Tibial nerve (tissue), 4 donors: ENCODE results near the gene ZNF467. TPM values are rescaled to one million over a fixed set of nuclear protein-coding genes. Genes with fewer than 3 reads are reported as not detected.

Experiments
- DNase-seq, 2 donors: peaks; one replicate each; pipeline ENCODE4 v3.0.0-alpha.2; 2019; ENCODE audit warnings: low spot score in 2 of 2
- H3K27ac ChIP-seq, 4 donors: fragments of 200-600 bp; sonication (generic) in 3 of 4; one replicate each; pipeline ENCODE4 v1.5.1; 2017 to 2019; ENCODE audit warnings: mild to moderate bottlenecking in 1 of 4
- H3K27me3 ChIP-seq, 2 donors: fragments of 200-600 bp; sonication (generic) in 1 of 2; one replicate each; pipeline versions ENCODE4 v1.5.1 to v1.6.0; 2017 to 2019
- H3K36me3 ChIP-seq, 3 donors: fragments of 200-600 bp; sonication (generic); one replicate each; pipeline ENCODE4 v1.5.1; 2018 to 2019
- H3K4me1 ChIP-seq, 4 donors: fragments of 200-600 bp; sonication (generic) in 3 of 4; one replicate each; pipeline ENCODE4 v1.5.1; 2017 to 2019
- H3K4me3 ChIP-seq, 4 donors: fragments of 200-600 bp; sonication (generic) in 3 of 4; one replicate each; pipeline ENCODE4 v1.5.1; 2017 to 2019; ENCODE audit warnings: mild to moderate bottlenecking in 1 of 4, moderate library complexity in 1 of 4
- H3K9me3 ChIP-seq, 4 donors: fragments of 200-600 bp; sonication (generic) in 3 of 4; one replicate each; pipeline ENCODE4 v1.5.1; 2017 to 2019
- EP300 ChIP-seq, 2 donors: sonication (generic); formaldehyde crosslinking; IDR thresholded peaks; one replicate each; pipeline ENCODE4 v1.6.1; 2017; ENCODE audit warnings: antibody characterized with exemption in 2 of 2, mild to moderate bottlenecking in 1 of 2
- POLR2A ChIP-seq, 2 donors: fragments of 450-650 bp; IDR thresholded peaks; one replicate each; pipeline ENCODE4 v1.6.1; 2017; ENCODE audit warnings: antibody characterized with exemption in 2 of 2, mild to moderate bottlenecking in 2 of 2, moderate library complexity in 2 of 2
- WGBS, 2 donors: methylation state at CpG; one replicate each; pipeline ENCODE4 v1.1.5; 2018; 5-methylcytosine and 5-hydroxymethylcytosine counted together
- total RNA-seq, 4 donors: library from RNA; depleted of rRNA; stranded (reverse); fragments of >200 nt; gene quantifications; one replicate each; pipeline ENCODE4 v1.1.0, GENCODE V29; 2016
- TF ChIP-seq, protein P1 (sequence below), 5 experiments: fragments of 200-600 bp in 3 of 5; fragments of 450-650 bp in 2 of 5; sonication (generic) in 3 of 5; IDR thresholded peaks; one replicate each; pipeline ENCODE4 v1.5.1; 2016 to 2019; ENCODE audit warnings: antibody characterized with exemption in 5 of 5, mild to moderate bottlenecking in 3 of 5, moderate library complexity in 2 of 5

The ZNF467 gene
- total RNA-seq, 4 donors from 2014 or later: 3.3 to 15.9 (median 5.5) TPM

DNA sequence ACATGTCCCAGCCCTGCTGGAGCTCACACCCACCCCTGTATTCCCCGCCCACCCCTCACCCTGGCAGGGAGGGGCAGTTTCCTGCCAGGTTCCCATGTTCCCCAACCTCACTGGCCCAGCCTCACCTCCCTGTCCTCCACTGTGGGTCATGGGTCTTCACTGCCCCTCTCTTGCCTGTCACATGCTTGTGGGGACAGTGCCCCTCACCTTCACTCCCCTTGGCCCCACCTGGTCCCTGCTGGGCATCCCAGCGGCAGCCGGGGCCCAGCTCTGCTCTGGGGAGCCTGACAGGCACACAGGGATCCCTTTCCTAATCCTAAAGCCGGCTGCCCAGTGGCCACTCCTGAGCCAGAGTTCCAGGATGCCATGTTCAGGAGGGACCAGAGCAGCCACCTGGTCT, 43.4 kb upstream of the ZNF467 start:
- no peak overlapping the region for H3K4me3 ChIP-seq
- TF ChIP-seq EP300 (IDR thresholded peaks at IDR 0.05): no peak
- TF ChIP-seq, protein P1, sequence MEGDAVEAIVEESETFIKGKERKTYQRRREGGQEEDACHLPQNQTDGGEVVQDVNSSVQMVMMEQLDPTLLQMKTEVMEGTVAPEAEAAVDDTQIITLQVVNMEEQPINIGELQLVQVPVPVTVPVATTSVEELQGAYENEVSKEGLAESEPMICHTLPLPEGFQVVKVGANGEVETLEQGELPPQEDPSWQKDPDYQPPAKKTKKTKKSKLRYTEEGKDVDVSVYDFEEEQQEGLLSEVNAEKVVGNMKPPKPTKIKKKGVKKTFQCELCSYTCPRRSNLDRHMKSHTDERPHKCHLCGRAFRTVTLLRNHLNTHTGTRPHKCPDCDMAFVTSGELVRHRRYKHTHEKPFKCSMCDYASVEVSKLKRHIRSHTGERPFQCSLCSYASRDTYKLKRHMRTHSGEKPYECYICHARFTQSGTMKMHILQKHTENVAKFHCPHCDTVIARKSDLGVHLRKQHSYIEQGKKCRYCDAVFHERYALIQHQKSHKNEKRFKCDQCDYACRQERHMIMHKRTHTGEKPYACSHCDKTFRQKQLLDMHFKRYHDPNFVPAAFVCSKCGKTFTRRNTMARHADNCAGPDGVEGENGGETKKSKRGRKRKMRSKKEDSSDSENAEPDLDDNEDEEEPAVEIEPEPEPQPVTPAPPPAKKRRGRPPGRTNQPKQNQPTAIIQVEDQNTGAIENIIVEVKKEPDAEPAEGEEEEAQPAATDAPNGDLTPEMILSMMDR (IDR thresholded peaks at IDR 0.05): no peak
- TF ChIP-seq POLR2A (IDR thresholded peaks at IDR 0.05): no peak
- 64 to 75% methylated on average over 4 of the region's 4 CpGs for WGBS, 2 donors
- H3K9me3 ChIP-seq: no peaks in the 10 kb centered on the region
- H3K27ac ChIP-seq: no peak overlapping the region
- H3K27me3 ChIP-seq: peaks cover 0 to 5% of the 10 kb centered on the region in 2 donors
- H3K36me3 ChIP-seq: no peaks in the 10 kb centered on the region
- DNase-seq: no peak
- no peaks in the 10 kb centered on the region for H3K4me1 ChIP-seq

DNA sequence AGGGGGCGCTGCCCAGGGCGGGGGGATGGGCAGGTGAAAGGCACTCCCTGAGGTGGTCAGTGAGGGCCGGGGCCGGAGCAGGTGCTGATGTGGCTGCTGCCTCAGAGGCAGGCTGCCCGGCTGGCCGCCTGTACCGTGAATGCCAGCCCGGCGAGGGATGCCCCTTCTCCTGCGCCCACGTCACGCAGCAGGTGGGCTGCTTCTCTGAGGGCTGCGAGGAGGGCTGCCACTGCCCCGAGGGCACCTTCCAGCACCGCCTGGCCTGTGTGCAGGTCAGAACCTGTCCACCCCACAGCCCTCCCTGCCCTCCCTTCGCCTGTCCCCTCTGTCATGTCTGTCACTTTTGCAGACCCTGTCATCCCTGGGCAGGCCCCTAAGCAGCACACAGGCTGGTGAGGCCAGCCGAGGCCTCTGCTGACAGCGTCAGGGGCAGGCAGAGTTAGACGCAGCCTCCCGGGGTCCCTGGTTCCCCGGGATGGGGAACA, 42.9 kb upstream of the ZNF467 start:
- TF ChIP-seq EP300 (IDR thresholded peaks at IDR 0.05): no peak
- TF ChIP-seq POLR2A (IDR thresholded peaks at IDR 0.05): no peak
- TF ChIP-seq, protein P1 (IDR thresholded peaks at IDR 0.05): no peak
- H3K27me3 ChIP-seq: peaks cover 0 to 5% of the 10 kb centered on the region in 2 donors

DNA sequence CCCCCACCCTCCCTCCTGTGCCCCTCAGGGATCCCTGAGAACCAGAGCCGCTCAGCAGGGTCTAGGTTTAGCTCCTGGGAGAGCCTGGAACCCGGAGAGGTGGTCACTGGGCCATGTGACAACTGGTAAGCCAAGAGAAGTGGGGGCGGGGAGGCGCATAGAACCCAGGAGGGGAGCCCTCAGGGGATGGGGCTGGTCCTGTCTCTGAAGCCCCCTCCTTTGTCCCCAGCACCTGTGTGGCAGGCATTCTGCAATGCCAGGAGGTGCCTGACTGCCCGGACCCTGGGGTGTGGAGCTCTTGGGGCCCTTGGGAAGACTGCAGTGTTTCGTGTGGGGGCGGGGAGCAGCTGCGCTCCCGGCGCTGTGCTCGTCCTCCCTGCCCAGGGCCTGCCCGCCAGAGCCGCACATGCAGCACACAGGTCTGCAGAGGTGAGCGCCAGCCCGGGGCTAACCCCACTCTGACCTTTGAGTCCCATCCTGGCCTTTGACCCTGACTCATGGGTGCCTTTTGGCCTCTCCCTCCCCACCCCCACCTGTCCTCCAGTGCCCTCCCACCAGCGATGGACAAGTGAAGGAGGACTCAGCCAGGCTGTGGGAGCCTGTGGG, 42.4 kb upstream of the ZNF467 start:
- Histone ChIP-seq H3K27me3 (peaks cover 0 to 5% of the 10 kb centered on the region in 2 donors), H3K4me3 (no peak overlapping the region), H3K27ac (no peak overlapping the region), H3K9me3 (no peaks in the 10 kb centered on the region), H3K4me1 (no peaks in the 10 kb centered on the region), H3K36me3 (no peaks in the 10 kb centered on the region)
- WGBS, 2 donors: 57 to 69% methylated on average over 12 to 15 of the region's 16 CpGs
- TF ChIP-seq EP300 (IDR thresholded peaks at IDR 0.05): no peak
- TF ChIP-seq POLR2A (IDR thresholded peaks at IDR 0.05): no peak
- TF ChIP-seq, protein P1 (IDR thresholded peaks at IDR 0.05): no peak
- no peak for DNase-seq

More for the DNA sequence above, 42.9 kb upstream of the ZNF467 start:
- H3K36me3 ChIP-seq: no peaks in the 10 kb centered on the region
- WGBS, 2 donors: 46 to 84% methylated on average over 6 to 16 of the region's 21 CpGs
- no peak for DNase-seq
- no peaks in the 10 kb centered on the region for H3K4me1 ChIP-seq
- H3K27ac ChIP-seq: no peak overlapping the region
- H3K4me3 ChIP-seq: no peak overlapping the region
- H3K9me3 ChIP-seq: no peaks in the 10 kb centered on the region

DNA sequence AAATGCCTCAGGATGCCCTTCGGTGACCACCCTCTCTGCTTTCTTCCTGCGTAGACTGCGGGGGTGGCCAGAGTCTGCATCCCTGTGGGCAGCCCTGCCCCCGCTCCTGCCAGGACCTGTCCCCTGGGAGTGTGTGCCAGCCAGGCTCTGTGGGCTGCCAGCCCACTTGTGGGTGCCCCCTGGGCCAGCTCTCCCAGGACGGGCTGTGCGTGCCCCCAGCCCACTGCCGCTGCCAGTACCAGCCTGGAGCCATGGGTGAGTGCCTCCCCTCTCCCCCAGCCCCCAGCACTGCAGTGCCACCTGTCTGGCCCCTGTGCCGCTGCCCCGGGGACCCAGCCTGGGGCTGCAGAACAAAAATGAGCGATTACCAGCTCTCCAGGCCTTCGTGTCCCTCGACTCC, 41.7 kb upstream of the ZNF467 start:
- TF ChIP-seq, protein P1 (IDR thresholded peaks at IDR 0.05): no peak
- TF ChIP-seq EP300 (IDR thresholded peaks at IDR 0.05) (no peak), POLR2A (IDR thresholded peaks at IDR 0.05) (no peak)
- Histone ChIP-seq H3K27me3 (peaks cover 0 to 5% of the 10 kb centered on the region in 2 donors), H3K9me3 (no peaks in the 10 kb centered on the region), H3K36me3 (no peaks in the 10 kb centered on the region), H3K4me1 (no peaks in the 10 kb centered on the region), H3K27ac (no peak overlapping the region), H3K4me3 (no peak overlapping the region)
- DNase-seq: no peak
- WGBS, 2 donors: 89 to 93% methylated on average over 11 to 12 of the region's 12 CpGs

DNA sequence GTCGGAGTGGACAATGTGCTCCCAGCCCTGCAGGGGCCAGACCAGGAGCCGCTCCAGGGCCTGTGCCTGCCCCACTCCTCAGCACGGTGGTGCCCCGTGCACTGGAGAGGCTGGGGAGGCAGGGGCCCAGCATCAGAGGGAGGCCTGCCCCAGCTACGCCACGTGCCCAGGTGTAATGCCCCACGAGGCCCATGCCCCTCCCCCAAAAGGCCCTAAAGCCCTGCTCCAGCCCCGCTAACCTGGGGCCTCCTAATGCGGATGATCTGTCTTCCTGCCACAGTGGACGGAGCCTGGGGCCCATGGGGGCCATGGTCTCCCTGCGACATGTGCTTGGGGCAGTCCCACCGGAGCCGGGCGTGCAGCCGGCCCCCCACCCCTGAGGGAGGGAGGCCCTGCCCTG, 41.1 kb upstream of the ZNF467 start:
- no peak for DNase-seq
- H3K9me3 ChIP-seq: no peaks in the 10 kb centered on the region
- H3K27me3 ChIP-seq: peaks cover 0 to 5% of the 10 kb centered on the region in 2 donors
- TF ChIP-seq POLR2A (IDR thresholded peaks at IDR 0.05) (no peak), EP300 (IDR thresholded peaks at IDR 0.05) (no peak)
- TF ChIP-seq, protein P1 (IDR thresholded peaks at IDR 0.05): no peak
- no peak overlapping the region for H3K27ac ChIP-seq
- WGBS, 2 donors: 68 to 73% methylated on average over 7 to 11 of the region's 15 CpGs
- no peaks in the 10 kb centered on the region for H3K36me3 ChIP-seq
- no peaks in the 10 kb centered on the region for H3K4me1 ChIP-seq
- no peak overlapping the region for H3K4me3 ChIP-seq
